GM18907 (cell line): ENCODE results near the gene POU2AF3.

Experiments used
- ATAC-seq: cut with Tn5 transposase; IDR thresholded peaks from one replicate; pipeline ENCODE4 v1.9.1; 2021; ENCODE audit warnings: mild to moderate bottlenecking, moderate library complexity; ENCODE audit not compliant: unreplicated experiment

POU2AF3 gene

DNA sequence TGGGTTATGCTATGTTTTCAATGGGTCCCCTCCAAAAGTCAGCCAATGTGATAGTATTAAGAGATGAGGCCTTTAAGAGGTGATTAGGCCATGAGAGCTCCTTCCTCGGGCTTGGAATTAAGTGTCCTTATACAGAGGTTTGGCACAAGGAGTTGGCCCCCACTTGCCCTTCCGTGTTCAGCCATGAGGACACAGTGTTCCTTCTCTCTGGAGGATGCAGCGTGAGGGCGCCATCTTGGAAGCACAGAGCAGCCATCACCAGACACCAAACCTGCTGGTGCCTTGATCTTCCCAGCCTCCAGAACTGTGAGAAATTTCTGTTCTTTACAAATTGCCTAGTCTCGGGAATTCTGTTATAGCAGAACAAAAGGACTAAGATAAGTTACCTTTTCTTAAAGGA is 26.9 kb downstream of the POU2AF3 start:
- ATAC-seq = no peak

DNA sequence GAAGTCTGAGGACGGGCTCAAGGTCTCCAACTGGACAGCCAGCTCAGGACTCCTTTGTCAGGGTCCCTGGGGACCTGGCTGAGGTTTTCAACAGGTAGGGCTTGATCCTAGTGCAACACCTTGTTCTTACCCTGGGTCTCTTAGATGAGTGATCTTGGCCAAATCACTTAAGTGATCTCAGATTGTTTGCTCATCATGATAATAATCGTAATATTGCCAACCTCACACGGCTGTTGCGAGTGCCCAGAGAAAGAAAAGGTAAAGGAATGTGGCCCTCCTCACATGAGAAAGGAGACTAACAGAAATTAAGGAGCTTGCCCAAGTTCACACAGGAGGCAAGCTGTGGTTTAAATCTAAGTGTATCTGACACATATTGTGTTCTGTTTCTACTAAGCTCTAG is 28.5 kb downstream of the POU2AF3 start:
- ATAC-seq = no peak

DNA sequence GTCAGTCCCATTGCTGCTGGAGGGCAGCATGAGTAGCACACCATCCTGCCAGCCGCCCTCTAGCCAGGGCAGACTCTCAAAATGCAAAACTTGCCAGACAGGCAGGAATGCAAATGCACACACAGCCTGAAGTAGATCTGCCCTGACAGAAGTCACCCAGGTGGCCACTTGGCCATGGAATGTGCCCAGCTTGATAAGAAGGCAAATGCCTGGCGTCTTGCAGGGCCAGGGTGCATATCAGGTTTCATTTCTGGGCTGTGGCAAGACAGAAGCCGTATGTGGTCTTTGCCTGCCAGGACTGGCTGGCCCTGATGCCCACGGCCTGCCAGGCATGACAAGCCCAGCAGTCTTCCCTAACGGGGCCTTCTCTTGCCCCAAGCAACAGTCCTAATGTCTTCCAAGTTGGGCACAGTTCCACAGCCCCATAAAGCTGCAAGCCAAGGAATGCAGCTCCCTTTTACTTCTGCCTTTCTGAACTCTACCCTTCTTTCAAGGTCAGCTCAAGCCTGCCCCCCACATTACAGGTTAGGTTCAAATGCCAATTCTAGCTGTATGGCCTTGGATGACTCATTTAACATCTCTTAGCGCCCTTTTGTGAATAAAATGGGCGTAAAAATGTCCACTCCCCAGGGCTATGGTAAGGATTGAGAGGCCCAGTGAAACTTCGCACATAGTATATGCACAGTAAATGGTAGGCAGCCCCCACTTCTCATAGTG is 29.7 kb downstream of the POU2AF3 start:
- no peak for ATAC-seq

DNA sequence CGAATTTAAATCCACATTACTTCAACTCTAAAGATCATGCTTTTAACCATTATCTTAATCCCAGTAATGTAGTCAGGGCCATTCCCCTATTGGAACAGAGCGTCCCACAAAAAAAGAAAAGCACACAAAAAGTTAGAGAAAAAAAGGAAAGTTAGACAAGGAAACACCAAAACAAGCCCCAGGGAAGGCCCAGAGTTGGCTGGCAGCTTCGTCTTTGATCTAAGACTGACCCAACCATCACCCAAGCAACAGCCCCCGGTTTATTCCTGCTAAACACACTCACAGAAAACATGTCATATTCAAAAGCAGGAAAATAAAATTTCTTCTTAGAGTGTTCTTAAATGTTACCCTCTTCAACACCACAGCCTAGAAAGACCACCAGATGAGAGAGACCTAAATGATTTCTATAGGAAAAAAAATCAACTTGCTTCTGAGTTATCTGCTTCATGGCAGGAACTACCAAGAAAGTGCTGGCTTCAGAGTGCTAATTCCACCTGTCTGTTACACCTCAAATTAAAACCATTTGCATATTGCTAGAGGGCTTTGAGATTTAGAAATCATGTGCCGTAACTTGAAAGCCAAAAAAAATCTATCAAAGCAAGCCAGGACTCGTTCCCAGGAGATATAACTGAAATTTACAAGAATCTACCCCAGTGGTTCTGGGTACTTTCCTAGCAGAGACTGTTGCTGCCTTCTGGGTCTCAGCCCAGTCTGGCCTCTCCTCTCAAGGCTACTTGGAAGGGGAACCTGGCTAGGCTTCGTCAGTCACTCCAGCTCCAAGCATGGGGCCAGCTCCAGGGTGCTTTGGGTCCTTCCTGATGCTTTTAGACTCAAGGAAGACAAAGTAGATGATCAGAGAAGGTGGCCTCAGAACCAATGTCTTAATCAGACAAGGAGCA is 31.2 kb downstream of the POU2AF3 start:
- no peak for ATAC-seq

DNA sequence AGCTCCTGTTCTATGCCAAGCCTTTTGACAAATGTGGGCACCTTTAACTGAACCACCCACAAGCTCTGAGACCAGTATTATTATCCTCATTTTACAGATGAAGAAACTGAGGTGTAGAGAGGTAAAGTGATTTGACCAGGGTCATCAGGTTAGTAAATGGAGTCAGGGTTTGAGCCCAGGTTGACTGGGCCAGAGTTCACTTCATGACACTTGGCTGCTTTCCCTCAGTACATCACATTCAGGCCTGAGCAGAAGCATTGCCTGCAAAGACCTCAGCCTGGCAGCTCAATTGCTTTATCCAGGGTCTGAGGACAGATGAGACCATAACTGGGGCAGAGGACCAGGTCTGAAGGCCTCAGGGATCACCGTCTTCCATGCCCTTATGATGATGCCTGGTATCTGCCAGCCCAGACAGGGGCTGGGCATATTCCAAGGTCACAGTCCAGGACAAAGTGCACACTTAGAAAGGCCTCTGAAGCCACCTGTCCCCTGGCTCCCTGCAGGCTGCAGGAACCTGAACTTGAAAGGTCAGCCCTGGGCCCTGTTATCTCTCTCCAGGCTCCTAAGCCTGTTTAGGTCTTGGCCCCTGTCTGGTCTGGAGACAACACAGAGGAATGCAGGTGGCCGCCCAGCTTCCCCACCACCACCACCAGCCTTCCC is 32.0 kb downstream of the POU2AF3 start:
- ATAC-seq = no peak

DNA sequence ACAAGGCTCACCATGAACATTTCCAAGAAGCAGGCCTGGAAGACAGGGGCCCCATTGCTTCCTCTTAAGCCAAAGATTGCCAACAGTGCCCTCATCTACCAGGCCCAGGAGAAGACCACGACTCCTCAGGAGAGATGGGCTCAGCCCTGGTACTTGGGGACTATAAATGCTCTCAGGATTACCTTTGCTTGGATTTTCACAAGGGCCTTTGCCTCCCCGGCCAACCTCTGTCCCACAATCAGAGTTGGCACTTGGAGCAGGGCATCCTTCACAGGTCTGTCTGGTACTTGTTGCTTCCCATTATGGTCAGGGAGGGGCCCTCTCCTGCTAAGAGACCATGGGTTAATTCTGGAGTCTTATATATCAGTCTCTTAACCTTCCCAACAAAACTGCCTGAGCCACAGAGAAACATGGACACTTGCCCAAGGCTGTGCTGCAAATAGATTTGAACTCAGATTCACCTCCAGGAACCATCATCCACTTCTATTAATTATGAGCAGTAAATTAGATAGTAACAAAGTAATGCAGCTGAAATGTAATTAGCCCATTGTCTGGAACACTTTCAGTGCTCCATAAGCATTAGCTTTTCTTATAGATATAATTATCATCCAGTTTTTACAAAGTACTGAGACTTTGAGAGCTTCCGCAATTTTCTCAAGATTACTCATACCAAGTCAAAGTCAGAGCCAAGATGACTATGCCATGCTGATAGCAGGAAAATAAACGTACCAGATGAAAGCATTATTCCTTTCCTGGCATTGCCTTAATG is 33.5 kb downstream of the POU2AF3 start:
- ATAC-seq = no peak

DNA sequence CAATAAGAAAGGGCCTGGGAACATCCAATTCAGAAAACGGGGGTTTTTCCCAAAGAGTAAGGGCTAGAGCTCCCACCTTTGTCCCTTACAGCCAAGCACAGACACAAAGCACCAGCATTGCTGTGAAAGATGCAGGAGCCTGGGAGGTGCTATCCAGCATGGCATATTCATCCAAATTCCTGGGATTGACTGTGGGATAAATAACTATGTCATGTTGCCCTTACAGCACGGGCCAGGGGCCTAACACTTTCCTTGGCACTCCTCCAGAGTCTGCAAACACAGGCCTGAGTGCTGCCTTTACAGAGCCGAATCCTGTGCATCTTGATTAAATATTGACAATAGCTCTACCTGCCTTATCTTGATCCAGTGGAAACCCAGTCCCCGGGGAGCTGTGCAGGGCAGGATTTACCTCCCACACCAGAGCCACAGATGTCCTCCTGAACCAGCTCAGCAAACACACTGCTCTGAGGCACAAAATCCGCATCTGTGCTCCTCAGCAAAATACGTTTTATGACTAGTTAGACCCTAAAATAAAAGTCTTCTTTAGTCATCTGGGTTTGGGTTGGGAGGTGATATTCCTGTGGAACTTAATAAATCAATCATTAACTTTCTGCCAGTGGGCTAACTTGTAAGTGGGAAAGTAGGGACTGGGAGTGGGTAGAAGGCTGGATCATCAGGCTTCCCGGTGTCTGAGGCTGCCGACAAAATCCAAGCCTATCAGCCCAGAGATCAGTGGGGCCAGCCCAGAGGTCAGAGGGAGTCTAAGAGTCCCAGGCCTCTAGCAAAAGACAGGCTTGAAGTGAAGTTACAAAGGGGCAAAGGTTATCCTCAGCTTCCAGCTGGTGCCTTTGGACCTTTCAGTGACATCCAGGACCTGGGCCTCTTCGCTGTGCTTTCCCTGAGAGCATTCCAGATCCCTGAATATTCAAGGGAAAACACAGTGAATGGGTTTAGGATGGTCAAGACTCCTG is 36.5 kb downstream of the POU2AF3 start:
- ATAC-seq = no peak

DNA sequence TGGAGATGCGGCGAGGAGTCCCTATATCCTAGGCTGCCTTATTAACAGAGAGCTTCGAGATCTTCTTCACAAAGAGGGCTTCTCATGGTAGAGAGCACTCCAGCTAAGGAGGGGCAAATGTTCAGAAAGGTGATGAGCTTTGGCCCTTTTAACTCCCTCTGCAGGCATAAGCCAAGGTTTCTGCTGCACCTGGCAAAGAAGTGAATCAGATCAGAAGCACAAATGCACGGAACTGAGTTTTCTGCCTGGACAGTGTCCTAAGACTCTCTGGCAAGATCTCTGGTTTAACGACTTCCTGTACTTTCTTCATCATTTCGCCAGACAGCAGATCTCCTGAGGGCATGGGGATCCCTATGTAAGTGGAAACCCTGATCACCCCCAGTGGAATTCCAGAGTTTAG is 37.2 kb downstream of the POU2AF3 start:
- no peak for ATAC-seq

DNA sequence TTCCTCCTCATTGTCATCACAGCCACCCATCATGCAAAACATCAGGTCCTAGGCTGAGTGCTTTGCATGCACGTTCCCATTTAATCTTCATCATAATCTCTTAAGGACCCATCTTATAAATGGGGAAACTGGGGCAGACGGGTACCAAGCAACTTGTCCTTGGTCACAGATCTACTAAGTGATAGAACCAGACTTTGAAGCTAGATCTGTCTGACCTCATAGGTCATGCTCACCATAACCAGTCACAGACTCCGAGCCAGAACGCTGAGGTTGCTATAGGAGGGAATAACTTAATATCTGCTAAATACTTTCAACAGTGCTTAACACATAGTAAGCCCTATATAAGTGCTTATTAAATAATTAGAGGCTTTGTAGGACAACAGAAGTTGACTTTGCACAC is 37.7 kb downstream of the POU2AF3 start:
- no peak for ATAC-seq

DNA sequence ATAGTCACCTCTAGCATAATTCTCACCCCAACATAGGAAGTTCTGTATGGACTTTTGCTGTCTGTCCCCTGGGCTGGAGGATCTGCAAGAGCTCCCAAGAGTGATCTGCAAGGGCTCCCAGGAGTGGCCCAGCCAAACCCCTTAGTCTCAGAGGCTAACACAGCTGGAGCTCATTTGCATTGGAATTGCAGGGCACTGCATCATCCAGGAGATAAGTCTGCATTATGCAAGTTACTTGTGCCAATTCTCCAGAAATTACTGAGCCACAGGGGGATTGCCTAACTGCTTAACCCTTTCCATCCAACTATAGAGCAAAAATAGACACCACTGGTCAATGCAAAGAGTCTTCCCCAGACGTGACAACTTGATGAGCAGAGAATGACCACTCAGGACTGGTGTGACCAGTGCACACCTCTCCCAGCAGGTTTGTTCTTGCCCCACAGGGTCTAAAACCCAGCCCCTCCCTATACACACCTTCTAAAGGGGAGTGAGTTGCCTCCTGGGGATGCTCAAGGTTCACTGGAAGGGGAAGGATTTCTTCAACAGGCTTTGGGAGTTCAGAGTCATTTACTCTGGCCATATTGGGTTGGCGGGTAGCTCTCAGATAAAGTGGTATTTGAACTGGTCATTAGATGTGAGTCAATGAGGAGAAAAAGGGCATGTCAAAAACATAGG is 38.4 kb downstream of the POU2AF3 start:
- ATAC-seq = no peak

DNA sequence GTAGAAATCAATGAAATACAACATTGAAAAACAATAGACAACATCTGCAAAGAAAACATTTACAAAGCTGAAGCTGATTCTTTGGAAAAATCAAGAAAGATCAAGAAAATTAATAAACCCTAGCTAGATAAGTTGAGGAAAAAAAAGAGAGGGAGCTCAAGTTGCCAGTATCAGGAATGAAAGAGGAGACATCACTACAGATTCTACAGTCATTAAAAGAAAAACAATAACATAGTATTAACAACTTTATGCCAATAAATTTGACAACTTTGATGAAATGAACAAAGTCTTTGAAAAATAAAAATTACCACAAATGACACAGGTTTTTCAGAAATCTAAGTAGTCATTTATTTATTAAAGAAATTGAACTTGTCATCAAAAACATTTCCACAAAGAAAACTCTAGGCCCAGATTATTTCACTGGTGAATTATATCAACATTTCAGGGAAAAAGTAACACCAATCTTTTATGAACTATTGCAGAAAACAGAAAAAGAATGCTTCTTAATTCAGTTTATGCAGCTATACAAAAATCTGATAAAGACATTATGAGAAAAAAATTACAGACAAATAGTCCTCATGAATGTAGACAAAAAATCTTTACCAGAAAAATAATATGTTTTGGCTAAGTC is 41.5 kb downstream of the POU2AF3 start:
- ATAC-seq = no peak

DNA sequence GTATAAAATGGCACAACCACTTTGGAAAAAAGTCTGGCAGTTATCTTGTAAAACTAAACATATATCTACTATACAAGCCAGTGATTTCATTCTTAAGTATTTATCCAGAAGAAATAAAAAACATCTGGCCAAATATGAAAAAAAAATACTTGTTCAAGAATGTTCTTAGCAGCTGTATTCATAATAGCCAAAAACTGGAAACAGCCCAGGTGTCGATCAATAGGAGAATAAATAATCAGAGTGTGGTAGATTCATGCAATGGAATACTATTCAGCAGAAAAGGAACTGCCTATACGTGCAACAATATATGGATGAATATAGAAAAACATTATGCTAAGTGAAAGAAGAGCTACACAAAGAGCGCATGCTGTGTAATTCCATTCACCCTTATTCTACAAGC is 44.0 kb downstream of the POU2AF3 start:
- ATAC-seq = no peak

DNA sequence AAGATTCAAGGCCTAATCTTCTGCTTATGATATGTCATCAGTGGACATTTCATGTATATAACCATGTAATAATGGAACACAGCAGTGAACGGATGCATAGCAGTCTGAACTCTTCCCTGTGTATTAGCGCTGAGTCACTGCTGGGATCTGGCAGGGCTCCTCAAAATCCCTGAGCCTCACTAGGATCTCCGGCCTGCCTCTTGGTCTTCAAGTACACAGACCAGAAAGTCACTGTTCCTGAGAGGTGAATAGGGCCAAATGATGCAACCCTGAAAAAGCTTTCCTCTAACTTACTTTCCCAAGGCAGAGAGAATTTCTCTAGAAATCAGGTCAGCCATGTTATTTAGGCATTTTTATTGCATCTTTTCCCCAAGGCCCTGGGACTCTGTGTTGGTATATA is 45.7 kb downstream of the POU2AF3 start:
- no peak for ATAC-seq

DNA sequence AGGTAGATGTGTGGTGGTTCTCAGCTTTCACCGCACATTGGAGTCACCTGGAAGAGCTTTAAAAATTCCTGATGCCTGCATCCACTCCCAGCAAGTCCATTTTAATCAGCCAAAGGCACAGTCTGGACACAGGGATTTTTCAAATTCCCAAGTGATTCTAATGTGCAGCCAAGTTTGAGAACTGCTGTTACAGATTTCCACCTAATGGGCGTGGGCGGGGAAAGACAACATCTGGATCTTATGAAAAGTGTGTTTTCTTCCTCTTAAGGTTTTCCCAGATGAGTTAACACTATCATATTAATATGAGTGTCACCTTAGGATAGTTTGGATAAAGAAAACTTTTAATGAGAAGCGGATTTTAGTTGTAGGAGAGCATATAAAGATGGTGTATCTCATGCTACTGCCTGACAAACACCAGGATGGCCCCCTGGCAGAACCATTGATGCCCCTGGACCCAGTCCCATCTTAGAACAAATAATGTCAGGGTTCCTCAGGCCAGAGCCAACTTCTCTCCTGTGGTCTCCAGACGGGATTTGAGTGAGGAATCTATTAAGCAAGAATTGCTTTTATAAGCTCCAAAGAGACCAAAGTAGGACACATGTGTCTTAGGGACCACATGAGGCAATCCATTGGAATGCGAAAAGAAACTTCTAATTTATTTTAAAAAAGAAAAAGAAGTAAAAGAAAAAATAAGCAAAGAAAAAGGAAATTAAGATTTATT is 48.8 kb downstream of the POU2AF3 start:
- ATAC-seq = no peak

DNA sequence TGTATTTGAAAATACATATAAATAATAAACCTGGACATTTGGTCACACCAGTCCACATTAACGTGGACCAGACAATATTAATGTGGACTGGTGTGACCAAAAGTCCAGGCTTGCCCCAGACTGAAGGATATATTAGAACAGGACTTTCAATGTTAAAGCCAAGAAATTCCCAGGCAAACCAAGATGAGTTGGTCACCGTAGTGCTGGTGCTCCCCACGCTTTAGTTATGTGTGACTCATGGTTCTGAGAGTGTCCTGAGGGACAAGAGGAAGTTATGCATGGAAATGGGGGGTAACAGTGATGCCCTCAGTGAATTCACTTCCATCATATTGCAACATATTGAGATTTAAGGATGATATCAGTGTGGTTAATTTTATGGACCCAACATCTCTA is 49.4 kb downstream of the POU2AF3 start:
- no peak for ATAC-seq

DNA sequence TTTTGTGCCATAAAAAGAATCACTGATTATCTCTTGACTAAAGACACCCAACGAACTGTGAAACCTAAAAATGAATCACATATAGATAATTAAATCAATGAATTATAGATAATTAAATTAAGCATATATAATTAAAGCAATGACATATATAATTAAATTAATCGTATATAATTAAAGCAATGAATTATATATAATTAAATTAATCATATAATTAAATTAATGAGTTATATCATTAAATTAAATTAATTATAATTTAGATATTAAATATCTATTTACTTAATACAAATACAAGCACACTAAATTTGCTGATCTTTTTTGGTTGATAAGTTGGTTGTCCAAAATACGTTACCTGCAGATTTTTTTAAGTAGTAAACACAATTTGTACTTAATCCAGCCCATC is 49.8 kb downstream of the POU2AF3 start:
- ATAC-seq = no peak

DNA sequence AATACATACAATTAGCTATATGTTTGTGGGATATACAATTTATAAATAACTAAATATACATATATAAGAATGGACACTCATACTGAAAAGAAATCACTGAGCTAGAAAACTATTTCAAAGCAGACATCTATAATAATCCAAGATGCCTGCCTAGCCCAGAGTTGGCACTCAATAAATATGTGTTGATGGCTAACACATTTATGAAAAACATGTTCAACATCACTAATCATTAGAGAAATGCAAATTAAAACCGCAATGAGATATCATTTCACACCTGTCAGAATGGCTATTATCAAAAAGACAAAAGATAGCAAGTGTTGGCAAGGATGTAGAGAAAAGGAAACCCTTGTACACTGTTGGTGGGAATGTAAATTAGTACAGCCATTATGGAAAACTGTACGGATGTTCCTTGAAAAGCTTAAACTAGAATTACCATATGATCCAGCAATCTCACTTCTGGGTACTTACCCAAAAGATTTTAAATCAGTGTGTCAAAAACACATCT is 50.9 kb downstream of the POU2AF3 start:
- ATAC-seq = peak; percentile 36

DNA sequence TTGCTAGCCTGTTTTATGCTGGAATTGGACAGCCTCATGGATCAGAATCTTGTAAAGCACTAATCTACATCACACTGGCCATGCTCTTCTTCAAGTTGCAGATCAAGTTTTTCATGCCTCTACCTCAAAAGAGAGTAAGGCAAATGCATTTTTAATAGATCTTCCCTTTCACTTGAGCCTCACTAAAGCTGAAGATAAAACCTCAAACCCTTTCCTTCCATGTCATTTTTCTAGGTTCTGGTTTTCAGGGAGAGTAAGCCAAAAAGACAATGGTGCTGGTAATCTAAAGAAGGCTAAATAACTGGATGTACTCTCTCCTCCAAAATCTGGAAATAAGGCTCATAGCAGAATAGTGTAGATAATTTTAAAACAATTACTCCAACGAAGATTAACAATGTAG is 52.5 kb downstream of the POU2AF3 start:
- ATAC-seq = no peak
